Stimulated activated CD4-positive, alpha-beta T cell treated with anti-CD3 and anti-CD28 coated beads, Interleukin-2, amount 100 ng/mL, for 48 hours (primary cell): ENCODE results near the gene WT1.
"Not testable (repeated sequence)": the region's sequence is repeated elsewhere in the genome, so short reads cannot be mapped to it uniquely, and the experiment has no call there.

Source experiments
- DNase-seq, 2 donors: peaks; one replicate each; pipeline ENCODE4 v3.0.0-alpha.2; 2020

The WT1 gene

DNA sequence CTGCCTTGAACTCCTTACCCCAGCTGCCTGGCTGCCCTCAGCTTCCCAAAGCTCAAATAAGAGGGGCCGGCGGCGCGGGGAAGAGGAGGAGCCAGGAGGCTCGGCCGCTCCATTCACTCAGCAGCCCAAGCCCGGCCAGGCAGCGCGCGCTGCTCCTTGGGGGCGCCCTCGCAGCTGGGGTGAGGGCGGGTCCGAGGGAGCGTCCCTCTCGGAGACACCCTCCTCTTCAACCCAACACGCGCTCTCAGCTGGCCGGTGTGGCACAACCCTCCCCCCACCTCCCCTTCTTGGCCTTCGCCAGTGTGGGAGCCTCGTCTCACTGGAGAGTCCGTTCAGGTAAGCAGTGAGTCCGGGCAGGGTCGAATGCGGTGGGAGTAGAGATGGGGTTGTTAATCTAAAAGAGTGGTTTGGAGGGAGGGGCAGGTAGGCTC, at the start of gene WT1:
TSS of gene WT1 (minus strand) at position 29 of the 431 bp plus-strand sequence.
- DNase-seq = no peak

DNA sequence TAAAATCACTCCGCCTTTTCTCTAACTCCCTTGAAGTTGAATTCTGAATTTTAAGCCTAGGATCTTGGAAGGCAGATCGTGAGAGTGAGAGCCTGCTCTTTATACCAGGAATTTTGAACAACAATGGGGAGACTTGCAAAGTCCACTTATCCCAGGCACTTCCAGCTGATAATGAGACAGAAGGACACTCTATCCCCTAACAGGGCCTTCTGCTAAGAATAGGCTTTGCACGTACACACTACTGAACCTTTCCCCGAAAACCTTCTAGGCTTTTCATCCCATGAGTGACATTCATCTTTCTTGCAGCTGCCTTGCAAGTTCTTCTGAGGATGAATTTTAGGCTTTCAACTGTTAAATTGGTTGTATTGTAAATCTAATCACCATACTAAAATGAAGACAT, 44.0 kb upstream of the WT1 start:
- DNase-seq = no peak

DNA sequence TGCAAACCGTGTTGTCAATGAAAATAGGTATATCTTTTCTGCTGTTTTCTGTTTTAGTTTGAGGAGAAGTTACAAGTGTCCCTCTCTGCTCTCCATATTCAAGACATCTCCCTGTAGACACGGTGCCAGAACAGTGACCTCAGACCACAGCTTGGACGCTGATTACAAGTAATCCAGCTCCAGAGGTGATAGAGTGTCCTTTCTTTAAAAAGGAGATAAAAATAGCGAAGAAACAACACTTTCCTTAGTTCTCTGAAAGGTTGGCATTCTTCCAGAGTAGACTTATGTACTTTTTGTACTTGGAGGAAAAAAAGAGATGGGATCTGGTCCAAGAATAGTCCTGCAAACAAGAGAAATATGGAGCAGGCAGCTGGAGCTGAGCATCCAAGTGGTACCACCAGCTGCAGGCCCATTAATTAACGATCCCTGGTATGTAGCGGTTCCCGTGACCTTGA, 43.0 kb upstream of the WT1 start:
- DNase-seq = no peak

GRCh38 chr11:32473282-32473909, 38.1 kb upstream of the WT1 start:
- DNase-seq = no peak

GRCh38 chr11:32472226-32472625, 36.9 kb upstream of the WT1 start:
- no peak for DNase-seq

GRCh38 chr11:32471544-32471943, 36.2 kb upstream of the WT1 start:
- not testable (repeated sequence) for DNase-seq

DNA sequence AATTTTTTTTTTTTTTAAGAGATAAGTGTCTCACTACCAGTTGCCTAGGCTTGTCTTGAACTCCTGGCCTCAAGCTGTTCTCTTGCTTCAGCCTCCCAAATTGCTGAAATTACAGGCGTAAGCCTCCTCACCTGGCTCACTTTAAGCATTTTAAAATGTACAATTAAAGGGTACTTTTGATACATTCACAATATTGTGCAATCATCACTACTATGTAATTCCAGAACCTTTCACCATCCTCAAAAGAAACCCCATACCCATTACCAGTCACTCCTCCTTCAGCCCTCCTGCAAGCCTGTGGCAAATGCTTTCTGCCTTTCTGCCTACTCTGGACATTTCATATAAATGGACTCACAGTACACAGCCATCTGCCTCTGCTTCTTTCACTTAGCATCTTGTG, 34.5 kb upstream of the WT1 start:
- no peak for DNase-seq

DNA sequence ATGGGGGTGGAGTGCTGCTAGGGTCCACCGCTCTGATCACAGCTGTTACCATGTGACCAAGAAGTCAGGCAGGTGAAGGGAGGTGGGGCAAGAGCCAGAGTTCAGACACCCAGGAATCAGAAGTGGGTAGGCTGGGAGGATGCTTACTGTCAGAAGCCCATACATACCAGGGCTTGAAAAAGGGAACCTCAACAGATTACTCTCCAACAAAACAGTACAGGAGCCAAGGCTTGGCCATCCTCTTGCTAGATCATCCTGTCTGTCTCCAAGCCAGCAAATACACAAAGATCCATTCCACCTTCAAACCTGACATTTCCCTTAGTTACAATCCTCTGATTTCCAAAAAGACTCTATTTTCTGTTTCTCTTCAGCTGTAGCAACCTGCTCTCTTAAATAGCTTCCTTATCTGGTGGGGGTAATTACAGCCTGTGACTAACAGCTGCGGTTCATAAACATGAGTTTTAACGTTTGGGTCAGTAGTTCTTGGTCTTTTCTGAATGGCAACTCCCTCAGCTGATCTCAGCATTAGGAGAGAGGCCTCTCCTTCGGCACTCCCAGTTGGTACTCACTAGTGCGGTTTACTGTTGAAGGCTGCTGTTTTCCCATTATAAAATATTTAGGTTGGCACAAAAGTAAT, 31.1 kb upstream of the WT1 start:
- no peak for DNase-seq

GRCh38 chr11:32464078-32464477, 28.7 kb upstream of the WT1 start:
- no peak for DNase-seq

DNA sequence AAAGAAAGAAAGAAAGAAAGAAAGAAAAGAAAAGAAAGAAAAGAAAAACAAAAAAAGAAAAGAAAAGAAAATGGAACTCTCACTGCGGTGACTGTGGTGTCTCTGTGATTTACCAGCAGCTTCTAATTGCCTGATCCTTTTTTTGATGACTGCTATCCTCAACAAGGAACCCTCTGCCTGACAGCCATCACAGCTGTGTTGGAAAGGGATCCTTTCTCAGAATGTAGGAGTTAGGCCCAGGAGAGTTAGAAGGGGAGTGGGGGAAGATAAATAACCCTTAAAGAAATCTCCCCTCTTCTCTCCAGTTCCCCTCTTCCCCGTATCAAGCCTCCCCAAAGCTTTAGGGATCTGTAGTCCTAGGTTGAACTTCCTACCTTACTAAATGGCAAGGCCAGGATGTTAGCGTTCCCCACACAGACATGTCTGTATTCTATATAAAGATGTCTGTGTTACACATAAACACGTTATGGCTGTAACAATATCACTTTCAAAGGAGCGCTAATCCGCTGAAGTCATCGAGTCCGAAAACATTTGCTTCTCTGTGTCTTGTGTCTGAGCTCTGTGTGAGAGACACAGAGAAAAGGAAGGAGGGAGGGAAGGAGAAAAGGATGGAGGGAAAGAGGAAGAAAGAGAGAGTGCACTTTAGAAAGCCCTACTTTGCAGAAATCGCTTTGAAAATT, 26.8 kb upstream of the WT1 start:
- DNase-seq = no peak

DNA sequence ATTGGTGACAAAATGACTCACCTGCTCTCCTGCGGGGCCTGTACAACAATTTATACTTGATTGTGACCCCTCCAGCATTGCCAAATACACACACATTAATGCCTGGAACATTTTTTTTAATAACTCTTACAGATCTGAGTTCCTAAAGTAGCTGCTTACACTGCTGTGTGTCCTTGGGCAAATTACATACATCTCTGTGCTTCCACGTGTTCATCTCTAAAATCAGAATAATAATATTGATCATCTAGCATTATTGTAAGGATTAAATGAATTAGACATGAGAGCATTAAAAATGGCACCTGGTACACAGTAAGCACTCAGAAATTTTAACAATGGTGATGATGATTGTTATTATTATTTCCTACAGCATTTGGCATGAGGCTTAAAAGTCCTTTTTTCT, 21.5 kb upstream of the WT1 start:
- DNase-seq = no peak

GRCh38 chr11:32454993-32455392, 19.7 kb upstream of the WT1 start:
- DNase-seq = no peak

GRCh38 chr11:32451808-32452207, 16.5 kb upstream of the WT1 start:
- no peak for DNase-seq

GRCh38 chr11:32450372-32450771, 15.0 kb upstream of the WT1 start:
- DNase-seq = no peak

DNA sequence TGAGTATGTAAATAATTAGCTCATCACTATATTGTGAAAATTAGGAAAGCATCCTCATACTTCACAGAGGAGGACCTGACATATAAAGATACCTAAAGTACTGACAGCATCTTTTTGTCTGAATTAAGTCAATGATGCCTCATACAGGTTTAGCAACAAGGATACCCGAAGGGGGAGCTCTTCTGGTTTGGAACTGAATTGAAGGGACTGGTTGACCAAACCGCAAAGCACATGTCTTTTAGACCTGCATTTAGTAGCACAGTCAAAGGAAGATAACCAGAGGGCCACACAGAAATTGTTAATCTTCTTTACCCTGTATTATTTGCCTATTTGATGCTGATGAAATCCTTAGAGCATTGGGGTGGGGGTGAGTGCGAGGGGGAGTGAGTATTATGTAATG, 12.9 kb upstream of the WT1 start:
- no peak for DNase-seq

- DNase-seq = no peak
These were observed 11.9 kb upstream of the WT1 start for GRCh38 chr11:32447252-32447651.

DNA sequence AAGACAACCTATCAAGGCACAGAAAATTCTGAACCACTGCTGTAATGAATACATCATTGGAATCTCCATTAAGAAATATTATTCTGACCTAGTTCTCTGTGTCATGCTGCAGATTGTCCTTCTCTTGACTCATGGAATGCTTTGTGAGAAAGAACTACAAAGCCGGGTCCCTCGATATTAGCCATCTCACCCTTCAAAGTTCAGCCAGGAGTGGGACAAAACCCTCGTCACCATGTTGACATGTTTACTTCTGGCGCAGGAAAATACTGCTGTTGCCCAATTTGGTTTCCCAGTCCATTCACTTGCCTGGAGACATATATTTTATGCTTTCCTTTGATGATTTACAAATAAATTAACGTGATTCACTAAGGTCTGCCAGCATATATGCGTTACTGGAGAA, 10.9 kb upstream of the WT1 start:
- DNase-seq = no peak

DNA sequence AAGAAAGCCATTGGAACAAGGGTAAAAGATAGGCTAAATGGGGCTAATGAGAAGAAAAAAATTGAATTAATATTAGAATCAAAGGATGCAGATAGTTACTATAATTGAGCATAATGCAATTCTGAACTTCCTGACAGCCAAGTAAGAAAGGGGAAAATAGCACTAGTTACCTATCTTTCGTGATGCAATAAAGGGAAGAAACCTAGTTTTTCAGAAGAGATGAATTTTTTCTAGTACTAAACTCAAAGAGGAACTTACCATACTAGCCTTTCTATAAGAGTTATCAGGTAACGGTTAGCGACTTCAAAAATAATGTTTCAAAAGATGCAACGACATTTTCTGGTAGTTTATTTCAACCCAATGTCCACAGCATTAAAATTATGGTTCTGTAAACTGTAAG, 8.8 kb upstream of the WT1 start:
- DNase-seq = no peak

DNA sequence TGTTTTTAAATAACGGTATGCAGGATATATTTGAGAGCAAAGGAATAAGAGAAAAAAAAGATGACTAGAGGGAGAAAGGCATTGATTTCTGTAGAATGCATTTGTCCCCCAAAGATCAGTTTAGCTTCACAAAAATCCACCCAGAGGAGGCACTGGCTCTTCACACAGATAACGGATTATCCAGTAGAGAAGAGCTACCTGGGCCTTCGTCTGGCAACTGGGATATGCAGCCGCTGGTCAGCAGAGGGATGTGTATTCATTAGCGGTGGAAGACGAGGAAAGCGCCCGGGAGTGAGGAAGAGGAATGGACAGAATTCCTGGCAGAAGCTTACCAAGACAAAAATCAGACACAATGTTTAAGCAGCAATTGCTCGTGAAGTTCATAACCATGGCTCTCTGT, 5.6 kb upstream of the WT1 start:
- DNase-seq = no peak

- no peak for DNase-seq
These were observed 5.1 kb upstream of the WT1 start for GRCh38 chr11:32440312-32440908.

DNA sequence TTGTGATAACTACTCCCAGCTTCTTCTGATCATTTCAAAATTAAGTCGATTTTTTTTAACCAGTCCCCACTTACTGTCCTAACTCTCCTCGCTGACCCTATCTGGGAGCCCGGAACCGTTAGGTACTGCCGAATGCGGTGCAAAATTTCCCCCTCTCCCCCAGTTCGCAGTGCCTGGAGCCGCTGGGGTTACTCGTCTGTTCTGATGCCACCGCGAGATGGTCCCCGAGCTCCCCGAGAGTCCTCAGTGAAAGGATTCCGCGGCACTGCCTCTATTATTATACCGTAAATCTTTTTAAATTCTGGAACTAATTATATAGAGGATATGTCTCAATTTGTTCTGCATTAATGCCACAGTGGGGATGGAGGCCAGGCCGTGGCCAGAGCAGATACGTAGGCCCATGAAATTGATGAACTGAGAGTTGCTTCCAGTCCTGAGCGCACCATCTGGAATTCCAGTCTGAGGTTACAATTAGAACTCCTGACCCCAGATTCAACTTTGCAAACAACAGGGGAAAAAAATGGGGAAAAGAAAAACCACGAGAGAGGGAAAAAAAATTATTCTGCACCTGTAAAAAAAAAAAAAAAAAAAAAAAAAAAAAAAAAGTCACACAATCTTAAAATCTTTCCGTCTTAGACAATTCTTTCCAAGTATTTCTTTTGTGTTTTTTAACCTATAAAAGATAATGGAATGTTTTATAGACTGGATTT, 4.3 kb upstream of the WT1 start:
- DNase-seq = no peak

GRCh38 chr11:32438866-32439489, 3.6 kb upstream of the WT1 start:
- DNase-seq = no peak

DNA sequence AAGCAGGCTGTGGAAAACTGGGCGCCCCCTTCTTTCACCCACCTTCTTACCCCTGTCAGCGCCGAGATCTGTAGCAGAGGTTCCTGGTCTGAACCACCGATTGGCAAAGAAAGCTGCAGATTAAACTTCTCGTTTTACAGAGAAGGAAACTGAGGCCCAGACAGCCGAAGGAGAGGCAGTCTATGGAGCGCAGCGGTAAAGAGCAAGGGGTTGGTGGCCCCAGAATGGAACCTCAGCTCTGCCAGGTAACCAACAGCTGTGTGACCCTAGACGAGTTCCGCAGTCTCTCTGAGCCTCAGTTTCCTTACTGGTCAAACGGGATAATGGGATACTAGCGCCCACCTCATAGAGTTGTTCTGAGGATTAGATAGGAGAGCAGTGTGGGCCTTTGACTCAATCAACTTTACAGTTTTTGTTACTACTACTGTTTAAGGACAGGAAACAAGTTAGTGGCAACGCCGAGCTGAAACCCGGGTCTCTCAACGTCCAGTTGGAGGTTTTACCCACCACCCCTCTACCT, 3.1 kb upstream of the WT1 start:
- no peak for DNase-seq
